PC-9 (cell line): ENCODE data around the gene OR10H2.

Experiments
- CTCF ChIP-seq: fragments of 200-600 bp; sonication (generic); conservative IDR thresholded peaks from 2 replicates; pipeline ENCODE4 v1.6.1; 2017; ENCODE audit warnings: mixed run types, antibody characterized with exemption, mild to moderate bottlenecking, moderate library complexity
- EZH2 ChIP-seq: fragments of 200-600 bp; sonication (generic); IDR thresholded peaks from 2 replicates; pipeline ENCODE4 v1.8.0; 2017; ENCODE audit warnings: antibody characterized with exemption, low read depth

DNA sequence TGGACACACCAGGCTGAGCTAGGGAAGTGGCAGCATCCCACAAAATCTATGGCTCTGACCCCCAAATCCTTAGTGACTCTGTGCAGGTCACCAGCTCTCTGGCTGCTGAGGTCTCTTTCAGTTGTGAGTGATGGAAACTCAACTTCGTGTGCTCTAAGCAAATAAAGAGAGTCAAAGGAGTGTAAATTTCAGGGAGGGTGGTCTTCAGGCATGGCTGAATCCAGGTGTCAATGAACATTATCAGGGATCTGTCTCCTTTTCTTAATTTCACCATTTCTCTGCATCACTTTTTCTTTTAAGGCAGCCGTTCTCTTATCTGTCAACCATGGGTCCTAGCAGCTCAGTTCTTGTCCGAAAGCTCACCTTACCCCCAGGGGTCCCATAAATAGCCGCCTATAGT is 48.7 kb upstream of the OR10H2 start:
- TF ChIP-seq CTCF: no peak
- TF ChIP-seq EZH2: no peak
